OCI-M2 (cell line): ENCODE results near the gene TMEM80.

Experiments
- DNase-seq: peaks from one replicate; lab custom pipeline; 2025; ENCODE audit not compliant: unreplicated experiment; lab: John Stamatoyannopoulos, UW

TMEM80 gene

GRCh38 chr11:742571-743201, 47.1 kb downstream of the TMEM80 start:
- DNase-seq, result no peak

- no peak for DNase-seq
Observed at GRCh38 chr11:745428-745827, 49.8 kb downstream of the TMEM80 start.

- no peak for DNase-seq
Observed at GRCh38 chr11:746289-747157, 50.9 kb downstream of the TMEM80 start.

- DNase-seq, result peak; percentile 22
Observed at GRCh38 chr11:747158-748006, 51.8 kb downstream of the TMEM80 start, which contains the start of gene TALDO1. TSS of gene TALDO1 (plus strand) at chr11:747464. CDS start at chr11:747482, 18 bp downstream.

- DNase-seq, result no peak
Observed at GRCh38 chr11:748007-748359, 52.4 kb downstream of the TMEM80 start.

- no peak for DNase-seq
Observed at GRCh38 chr11:749731-750130, 54.1 kb downstream of the TMEM80 start.
